HG03354 (cell line): ENCODE results near the gene PRR12.

ENCODE experiments used
- ATAC-seq: cut with Tn5 transposase; IDR thresholded peaks from one replicate; pipeline ENCODE4 v1.9.1; 2021; ENCODE audit warnings: mild to moderate bottlenecking; ENCODE audit not compliant: unreplicated experiment, poor library complexity, severe bottlenecking

PRR12 gene

DNA sequence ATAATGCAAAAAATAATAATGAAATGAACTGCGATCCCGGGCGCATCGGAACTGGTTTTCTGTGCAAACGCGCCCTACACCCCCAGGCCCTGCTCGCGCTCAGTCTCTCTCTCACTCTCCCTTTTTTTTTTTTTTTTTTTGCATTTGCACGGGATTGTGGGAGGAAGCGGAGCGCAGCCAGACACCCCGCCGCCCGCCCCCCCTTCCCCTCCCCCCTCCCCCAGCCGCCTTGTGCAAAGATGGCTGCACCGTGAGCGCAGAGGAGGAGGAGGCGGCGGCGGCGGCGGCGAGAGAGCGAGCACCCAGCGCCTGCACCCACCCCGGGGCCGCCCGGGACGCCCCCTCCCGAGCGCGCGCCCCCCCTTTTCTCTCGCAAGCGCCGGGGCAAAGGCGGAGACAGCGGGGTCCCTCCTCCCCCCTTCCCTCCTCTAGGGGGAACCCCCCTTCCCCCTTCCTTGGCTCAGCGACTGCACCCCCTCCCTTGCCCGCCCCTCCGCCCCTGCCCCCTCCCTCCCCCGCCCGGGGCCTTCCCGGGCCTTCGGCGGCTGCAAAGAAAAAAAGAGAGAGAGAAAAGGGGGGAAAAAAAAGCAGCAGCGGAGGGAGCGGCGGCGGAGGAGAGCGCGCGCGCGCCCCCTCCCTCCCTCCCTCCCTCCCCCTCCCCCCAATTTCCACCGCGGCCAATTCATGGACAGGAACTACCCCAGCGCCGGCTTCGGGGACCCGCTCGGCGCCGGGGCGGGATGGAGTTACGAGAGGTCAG, at the start of gene PRR12:
Gene PRR12, plus strand, starts transcription at position 212 of the 760 bp plus-strand sequence. Its CDS starts 473 bp downstream, at position 685.
- no peak for ATAC-seq

- no peak for ATAC-seq
Observed at GRCh38 chr19:49541914-49542313, 49.1 kb upstream of the PRR12 start.

GRCh38 chr19:49542446-49542845, 48.5 kb upstream of the PRR12 start:
- no peak for ATAC-seq

DNA sequence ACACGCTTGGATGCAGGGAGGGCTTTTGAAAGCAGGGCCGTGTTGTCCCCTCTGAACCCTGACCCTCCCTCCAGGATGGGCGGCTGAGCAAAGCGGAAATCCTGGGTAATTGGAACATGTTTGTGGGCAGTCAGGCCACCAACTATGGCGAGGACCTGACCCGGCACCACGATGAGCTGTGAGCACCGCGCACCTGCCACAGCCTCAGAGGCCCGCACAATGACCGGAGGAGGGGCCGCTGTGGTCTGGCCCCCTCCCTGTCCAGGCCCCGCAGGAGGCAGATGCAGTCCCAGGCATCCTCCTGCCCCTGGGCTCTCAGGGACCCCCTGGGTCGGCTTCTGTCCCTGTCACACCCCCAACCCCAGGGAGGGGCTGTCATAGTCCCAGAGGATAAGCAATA, 48.0 kb upstream of the PRR12 start:
- ATAC-seq = no peak

DNA sequence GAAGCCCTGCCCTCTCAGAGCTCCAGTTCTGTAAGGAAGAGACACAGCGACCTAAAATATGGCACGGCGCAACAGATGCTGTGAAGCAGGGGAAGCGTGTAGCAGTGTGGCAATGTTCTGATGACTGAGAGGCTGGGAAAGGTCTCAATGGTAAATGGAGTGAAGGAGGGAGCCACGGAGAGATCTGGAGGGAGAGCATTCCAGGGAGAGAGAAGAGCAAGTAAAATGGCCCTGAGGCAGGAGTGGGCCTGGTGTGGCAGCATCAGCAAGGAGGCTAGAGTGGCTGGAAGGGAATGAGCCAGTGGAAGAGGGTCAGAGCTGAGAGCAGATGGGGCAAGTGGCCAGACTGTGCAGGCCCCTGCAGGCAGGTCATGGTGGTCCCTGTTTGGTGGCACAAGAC, 46.8 kb upstream of the PRR12 start:
- ATAC-seq = no peak

DNA sequence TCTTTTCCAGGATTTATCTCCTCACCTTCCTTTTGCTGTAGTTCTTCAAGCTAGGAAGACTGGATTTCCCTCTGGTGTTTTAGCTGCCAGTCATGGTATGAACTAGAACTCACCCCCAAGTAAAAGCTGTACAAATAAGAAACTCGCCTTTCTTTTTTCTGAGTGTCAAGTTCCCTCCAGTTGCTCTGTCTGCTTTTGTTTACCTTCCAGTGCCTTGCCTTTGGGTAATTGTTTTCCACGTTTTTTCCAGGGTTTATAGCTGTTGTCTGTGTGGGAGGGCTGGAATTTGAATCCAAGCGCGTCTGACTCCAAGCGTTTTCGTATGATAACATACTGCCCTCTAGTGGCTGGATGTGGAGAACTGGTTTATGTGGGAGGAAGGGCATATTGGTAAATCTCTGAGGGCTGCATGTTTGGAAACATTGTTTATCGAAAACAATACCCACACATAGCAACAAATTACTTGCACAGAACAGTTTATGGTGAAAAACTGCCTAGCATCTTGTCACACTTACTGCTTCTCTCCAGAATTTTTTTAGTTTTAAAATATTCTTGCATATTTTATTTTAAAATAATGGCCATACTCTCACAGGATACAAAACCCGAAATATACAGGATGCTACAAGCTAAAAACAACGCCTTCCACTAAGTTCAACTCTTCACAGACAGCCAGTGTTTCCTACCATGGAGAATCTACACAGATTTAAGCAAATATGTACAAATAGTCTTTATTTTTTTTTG, 44.0 kb upstream of the PRR12 start:
- no peak for ATAC-seq

DNA sequence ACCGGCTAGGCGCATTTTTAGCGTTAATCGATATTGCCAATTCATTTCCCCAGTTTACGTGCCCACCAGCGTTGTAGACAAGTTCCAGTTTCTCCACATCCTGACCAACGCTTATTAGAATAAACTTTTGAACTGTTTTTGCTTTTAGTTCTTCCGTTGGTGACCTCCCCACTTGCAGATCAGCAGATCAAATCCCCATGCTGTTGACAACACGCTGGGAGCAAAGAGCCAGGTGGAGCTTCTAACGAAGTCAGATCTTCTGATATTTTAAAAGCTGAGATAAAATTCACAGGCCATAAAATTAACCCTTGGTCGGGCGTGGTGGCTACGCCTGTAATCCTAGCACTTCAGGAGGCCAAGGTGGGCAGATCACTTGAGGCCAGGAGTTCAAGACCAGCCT, 41.9 kb upstream of the PRR12 start:
- no peak for ATAC-seq

GRCh38 chr19:49551531-49551930, 39.5 kb upstream of the PRR12 start:
- ATAC-seq = no peak

DNA sequence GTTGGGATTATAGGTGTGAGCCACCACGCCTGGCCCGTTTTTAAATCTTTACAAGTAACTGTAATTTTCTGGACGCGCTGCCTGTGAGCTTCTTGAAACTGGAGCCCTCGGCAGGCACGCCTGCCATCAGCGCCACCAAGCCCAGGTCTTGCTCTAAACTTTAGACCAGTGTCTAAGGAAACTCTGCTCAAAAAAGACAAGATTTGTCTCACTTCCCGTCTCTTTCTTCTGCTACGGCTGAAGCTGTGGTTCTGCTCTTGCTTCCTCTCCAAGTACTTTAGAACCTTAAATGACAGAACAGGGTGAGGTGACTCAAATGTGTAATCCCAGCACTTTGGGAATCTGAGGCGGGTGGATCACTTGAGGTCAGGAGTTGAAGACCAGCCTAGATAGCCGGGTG, 38.2 kb upstream of the PRR12 start:
- ATAC-seq = no peak

DNA sequence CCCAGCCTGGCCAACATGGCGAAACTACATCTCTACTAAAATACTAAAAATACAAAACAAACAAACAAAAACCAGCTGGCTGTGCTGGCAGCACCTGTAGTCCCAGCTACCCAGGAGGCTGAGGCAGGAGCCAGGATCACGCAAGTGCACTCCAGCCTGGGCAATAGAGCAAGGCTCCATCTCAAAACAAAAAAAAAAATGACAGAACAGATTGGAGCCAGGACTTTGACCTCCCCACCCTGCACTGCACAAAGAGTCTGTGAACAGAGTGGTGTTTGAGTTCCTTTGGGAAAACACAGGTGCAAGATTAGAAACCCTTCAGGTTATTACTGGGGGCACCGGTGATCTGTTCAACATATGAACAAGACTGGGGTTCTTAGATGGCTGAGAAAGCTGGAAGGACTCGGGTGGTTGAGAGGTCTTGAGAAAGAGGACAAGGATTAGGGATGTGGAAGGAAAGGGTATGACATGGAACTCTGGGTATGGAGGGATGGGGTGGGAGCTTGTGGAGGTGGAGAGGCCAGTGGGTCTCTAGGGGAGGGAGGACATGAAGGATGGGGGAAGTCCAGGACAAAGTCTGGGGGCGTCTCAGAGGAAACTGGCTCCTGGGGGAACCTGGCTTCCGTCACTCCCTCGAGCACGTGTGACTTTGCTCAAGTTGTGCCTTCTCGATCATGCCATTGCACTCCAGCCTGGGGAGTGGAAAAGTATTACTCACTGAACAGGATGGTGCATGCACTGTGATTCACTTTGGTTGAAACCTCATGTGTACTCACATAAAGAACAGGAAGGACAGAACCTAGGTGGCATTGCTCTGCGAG, 37.3 kb upstream of the PRR12 start:
- no peak for ATAC-seq

DNA sequence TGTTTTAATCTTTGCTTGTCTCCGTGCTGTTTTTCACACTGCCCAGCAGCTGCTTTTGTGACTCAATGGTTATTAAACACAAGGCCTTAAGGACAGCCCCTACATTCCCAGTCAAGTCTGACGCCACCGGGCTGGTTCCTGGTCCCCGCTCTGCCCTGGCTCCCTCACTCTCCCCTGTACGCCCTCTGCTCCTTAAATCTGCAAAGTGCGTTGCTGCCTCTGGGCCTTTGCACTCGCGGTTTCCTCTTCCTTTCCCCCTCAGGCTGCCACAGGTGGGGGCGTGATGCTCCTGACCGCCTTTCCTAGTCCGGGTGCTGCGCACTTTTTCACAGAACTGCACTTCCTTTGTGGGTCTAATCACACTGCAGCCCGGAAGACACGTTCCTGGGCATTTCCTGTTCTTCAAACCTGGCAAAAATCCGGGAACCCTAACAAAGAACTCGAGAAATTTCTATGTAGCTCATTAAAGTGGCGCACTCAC, 36.2 kb upstream of the PRR12 start:
- ATAC-seq = no peak

DNA sequence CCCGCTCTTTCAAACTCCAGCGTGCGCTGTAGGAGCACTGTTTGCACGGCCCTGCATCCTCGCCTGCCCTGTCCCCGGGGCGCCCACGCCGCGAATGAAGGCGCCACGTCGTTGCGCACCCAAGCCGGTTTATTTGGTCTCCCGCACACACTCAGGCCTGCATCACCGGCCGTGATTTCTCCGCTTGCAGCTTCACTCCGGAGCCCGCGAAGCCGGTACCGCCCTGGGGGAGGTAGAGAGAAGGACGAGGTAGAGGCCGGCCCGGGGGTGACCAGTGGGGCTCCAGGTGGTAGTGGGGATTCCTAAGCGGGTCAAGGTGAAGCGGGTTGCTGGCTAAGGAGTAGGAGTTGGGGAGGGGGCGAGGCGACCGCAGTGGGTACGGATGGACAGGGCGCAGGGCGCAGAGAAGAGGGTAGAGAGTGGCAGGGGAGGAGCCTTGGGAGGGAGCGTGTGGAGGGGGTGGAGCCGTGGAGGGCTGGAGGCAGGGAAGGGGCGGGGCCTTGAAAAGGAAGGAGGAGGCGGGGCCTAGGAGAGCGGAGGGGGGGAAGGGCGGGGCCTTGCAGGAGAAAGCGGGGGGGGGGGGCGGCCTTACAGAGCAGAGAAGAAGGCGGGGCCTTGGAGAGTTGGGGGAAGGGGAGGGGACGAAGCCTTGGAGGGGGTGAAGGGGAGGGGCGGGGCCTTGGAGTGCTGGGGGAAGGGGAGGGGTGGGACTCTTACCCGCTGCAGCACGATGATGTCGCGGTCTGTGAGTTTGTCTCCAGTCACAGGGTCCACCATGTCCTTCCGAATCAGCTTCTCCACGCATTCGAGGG, 35.2 kb upstream of the PRR12 start:
- no peak for ATAC-seq

- ATAC-seq = no peak
Observed at GRCh38 chr19:49556412-49557398, 34.3 kb upstream of the PRR12 start.

DNA sequence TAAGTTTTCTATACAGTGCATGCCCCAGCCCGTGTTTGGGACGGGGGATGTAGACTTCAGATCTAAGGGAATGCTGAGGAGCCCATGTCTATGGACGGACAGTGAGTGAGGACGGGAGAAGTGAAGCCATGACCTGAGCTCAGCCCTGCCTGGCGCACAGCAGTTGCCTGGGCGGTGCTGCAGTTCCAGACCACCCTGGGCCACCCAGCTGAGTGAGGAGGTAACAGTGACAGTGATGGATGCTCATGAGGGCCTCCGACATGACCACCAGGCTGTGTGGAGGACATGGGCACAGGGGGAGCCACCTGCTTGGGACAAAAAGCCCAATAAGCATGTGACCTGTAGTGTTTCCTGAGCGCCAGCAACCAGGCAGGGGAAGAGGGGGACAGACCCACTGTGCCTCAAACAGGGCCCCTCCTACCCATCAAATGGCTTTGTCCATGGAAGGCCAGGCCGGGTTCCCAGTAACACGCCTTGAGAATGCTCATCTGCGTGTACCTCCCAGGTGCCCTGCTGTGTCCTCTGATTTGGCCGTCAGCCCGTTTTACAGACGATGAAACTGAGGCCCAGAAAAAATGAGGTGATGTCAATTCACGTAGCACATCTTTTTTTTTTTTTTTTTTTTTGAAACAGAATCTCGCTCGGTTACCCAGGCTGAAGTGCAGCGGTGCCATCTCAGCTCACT, 33.2 kb upstream of the PRR12 start:
- ATAC-seq = no peak

- ATAC-seq = no peak
Observed at GRCh38 chr19:49558591-49558990, 32.4 kb upstream of the PRR12 start.

- no peak for ATAC-seq
Observed at GRCh38 chr19:49559443-49559842, 31.5 kb upstream of the PRR12 start.

DNA sequence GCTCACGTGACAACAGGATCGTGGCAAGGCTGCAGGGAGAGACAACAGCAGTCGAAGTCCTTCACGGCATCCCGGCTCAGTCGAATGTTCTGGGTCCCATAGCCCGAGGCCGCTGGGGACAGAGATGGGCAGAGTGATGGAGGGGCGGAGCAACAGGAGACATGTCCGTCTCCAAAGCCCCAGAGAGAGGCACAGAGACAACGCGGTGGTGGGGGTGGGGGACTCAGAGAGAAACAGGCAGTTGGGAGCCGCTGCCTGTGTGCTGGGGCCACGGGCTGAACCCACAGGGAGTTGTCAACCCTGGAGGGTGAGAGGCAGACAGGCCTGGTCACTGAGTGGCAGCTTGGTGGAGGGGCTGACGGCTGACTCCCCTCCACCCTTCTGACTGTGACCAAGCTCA, 31.1 kb upstream of the PRR12 start:
- no peak for ATAC-seq

GRCh38 chr19:49560358-49560900, 30.6 kb upstream of the PRR12 start:
- ATAC-seq = no peak
